ENCODE results near the gene PPP1R15B. TPM values are rescaled to one million over a fixed set of nuclear protein-coding genes. Genes with fewer than 3 reads are reported as not detected.

The PPP1R15B gene
- total and polyA plus RNA-seq, 2 of the 4 experiments (the other 2 are of a cell fraction), result 14.9 to 15.0 TPM

DNA sequence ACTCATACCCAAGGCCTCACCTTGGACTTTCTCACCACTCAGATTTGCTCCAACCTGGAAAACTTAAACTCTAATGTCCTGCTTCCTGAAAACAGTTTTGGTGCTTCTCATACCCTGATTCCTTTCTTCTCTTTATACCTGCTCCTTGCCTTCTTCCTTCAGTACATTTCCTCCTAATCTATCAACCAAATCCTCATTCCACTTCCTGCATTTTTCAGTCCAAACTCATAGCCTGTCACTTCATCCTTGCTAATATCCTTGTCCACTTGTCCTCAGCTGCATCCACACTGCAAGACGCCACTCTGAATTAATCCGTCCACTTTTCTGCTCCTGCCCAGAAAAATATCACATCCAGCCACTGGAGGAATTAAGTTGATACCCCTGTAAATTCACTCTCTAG, 25.9 kb downstream of the PPP1R15B start:
- ChIA-PET CTCF (interaction anchor here (0.6 kb wide), 1 partner anchor 1568 kb away, joined by 4 read pairs; no protein-coding TSS in a partner anchor), POLR2A (ENCODE audit: unreplicated experiment) (no interaction called here)
- no peak overlapping the region for H2AK5ac ChIP-seq (ENCODE audit: low read depth, low read length)
- no peak overlapping the region for H2BK20ac ChIP-seq (ENCODE audit: low read depth, low read length)
- H3K4me1 ChIP-seq (ENCODE audit: control insufficient read depth, insufficient read depth, low read length), result no peaks in the 10 kb centered on the region
- no peaks in the 10 kb centered on the region for H3K9me1 ChIP-seq (ENCODE audit: insufficient read depth, low read length)
- dilution Hi-C loops (cut with HindIII; ENCODE audit: low sequenced_read_pairs, unreplicated experiment), result loop anchor here (25.0 kb wide), 2 partner anchors 223 to 523 kb away; partner anchors contain the start of genes ETNK2, REN and SNRPE
- no peak overlapping the region for H4K91ac ChIP-seq (ENCODE audit: insufficient read depth, low read depth, low read length)
- DNase-seq (no peak), ATAC-seq (ENCODE audit: low read depth) (no peak)
- H3K18ac ChIP-seq (ENCODE audit: low read depth, low read length), result no peak overlapping the region
- no TSS peak for BruUV-seq (replicated peaks)
- H4K20me1 ChIP-seq (ENCODE audit: insufficient read depth, low read length), result no peaks in the 10 kb centered on the region
- no peak overlapping the region for H3K23ac ChIP-seq (ENCODE audit: low read depth, low read length)
- no peak overlapping the region for H3K4ac ChIP-seq (ENCODE audit: low read depth, low read length)
- TF ChIP-seq, protein P1, sequence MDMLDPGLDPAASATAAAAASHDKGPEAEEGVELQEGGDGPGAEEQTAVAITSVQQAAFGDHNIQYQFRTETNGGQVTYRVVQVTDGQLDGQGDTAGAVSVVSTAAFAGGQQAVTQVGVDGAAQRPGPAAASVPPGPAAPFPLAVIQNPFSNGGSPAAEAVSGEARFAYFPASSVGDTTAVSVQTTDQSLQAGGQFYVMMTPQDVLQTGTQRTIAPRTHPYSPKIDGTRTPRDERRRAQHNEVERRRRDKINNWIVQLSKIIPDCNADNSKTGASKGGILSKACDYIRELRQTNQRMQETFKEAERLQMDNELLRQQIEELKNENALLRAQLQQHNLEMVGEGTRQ (IDR thresholded peaks at IDR 0.05; ENCODE audit: low read depth, low read length), result no peak
- TF ChIP-seq, protein P2, sequence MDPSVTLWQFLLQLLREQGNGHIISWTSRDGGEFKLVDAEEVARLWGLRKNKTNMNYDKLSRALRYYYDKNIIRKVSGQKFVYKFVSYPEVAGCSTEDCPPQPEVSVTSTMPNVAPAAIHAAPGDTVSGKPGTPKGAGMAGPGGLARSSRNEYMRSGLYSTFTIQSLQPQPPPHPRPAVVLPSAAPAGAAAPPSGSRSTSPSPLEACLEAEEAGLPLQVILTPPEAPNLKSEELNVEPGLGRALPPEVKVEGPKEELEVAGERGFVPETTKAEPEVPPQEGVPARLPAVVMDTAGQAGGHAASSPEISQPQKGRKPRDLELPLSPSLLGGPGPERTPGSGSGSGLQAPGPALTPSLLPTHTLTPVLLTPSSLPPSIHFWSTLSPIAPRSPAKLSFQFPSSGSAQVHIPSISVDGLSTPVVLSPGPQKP (IDR thresholded peaks at IDR 0.05; ENCODE audit: borderline replicate concordance, low read depth, low read length), result no peak
- TF ChIP-seq FOS (IDR thresholded peaks at IDR 0.05; ENCODE audit: low read depth, low read length), result no peak
- no peak for TF ChIP-seq MXI1 (IDR thresholded peaks at IDR 0.05; ENCODE audit: borderline replicate concordance, low read depth, low read length)
- no peak for TF ChIP-seq RFX5 (IDR thresholded peaks at IDR 0.05; ENCODE audit: low read depth, low read length)
- no peak for TF ChIP-seq MAZ (IDR thresholded peaks at IDR 0.05; ENCODE audit: borderline replicate concordance, low read depth, low read length)
- no peak for TF ChIP-seq CHD1 (IDR thresholded peaks at IDR 0.05; ENCODE audit: low read depth, low read length)
- TF ChIP-seq BHLHE40 (IDR thresholded peaks at IDR 0.05; ENCODE audit: low read depth, low read length), result no peak
- no peak for TF ChIP-seq SMC3 (IDR thresholded peaks at IDR 0.05; ENCODE audit: low read depth, low read length)
- TF ChIP-seq RAD21 (IDR thresholded peaks at IDR 0.05; ENCODE audit: low read length), result no peak
- TF ChIP-seq NFE2L2 (IDR thresholded peaks at IDR 0.05; ENCODE audit: low read depth, low read length), result no peak
- TF ChIP-seq, protein P3, sequence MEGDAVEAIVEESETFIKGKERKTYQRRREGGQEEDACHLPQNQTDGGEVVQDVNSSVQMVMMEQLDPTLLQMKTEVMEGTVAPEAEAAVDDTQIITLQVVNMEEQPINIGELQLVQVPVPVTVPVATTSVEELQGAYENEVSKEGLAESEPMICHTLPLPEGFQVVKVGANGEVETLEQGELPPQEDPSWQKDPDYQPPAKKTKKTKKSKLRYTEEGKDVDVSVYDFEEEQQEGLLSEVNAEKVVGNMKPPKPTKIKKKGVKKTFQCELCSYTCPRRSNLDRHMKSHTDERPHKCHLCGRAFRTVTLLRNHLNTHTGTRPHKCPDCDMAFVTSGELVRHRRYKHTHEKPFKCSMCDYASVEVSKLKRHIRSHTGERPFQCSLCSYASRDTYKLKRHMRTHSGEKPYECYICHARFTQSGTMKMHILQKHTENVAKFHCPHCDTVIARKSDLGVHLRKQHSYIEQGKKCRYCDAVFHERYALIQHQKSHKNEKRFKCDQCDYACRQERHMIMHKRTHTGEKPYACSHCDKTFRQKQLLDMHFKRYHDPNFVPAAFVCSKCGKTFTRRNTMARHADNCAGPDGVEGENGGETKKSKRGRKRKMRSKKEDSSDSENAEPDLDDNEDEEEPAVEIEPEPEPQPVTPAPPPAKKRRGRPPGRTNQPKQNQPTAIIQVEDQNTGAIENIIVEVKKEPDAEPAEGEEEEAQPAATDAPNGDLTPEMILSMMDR (conservative IDR thresholded peaks at IDR 0.05; ENCODE audit: low read depth, low read length), result no peak
- no peak for TF ChIP-seq CEBPB (IDR thresholded peaks at IDR 0.05; ENCODE audit: low read depth, low read length)
- no peak for TF ChIP-seq RCOR1 (IDR thresholded peaks at IDR 0.05; ENCODE audit: insufficient replicate concordance, low read length)
- TF ChIP-seq MAFK (IDR thresholded peaks at IDR 0.05; ENCODE audit: low read depth, low read length), result no peak
- no peak overlapping the region for H3K27ac ChIP-seq (ENCODE audit: insufficient read depth, low read length)
- H3K4me3 ChIP-seq (ENCODE audit: insufficient read depth, low read depth, low read length), result no peak overlapping the region
- no peak overlapping the region for H3K4me2 ChIP-seq (ENCODE audit: low read depth, low read length)
- H4K8ac ChIP-seq (ENCODE audit: low read depth in 2 of 2, low read length in 2 of 2), result no peak overlapping the region
- intact Hi-C loops (cut with micrococcal nuclease), result no loop called here
- H3K14ac ChIP-seq (replicated peaks; ENCODE audit: low read depth, low read length), result no peak overlapping the region
- no peak overlapping the region for H4K5ac ChIP-seq (ENCODE audit: low read depth, low read length)
- H3K27me3 ChIP-seq (ENCODE audit: control insufficient read depth, insufficient read depth, low read length), result peaks cover 29% of the 10 kb centered on the region
- H2BK15ac ChIP-seq (ENCODE audit: low read depth, low read length), result no peak overlapping the region
- in situ Hi-C loops (cut with MboI; ENCODE audit: low sequenced_read_pairs), result no loop called here
- no peak overlapping the region for H3K56ac ChIP-seq (ENCODE audit: extremely low read depth, insufficient read depth, low read length)
- H3K36me3 ChIP-seq (ENCODE audit: control insufficient read depth, insufficient read depth, low read length), result no peaks in the 10 kb centered on the region
- H2BK5ac ChIP-seq (ENCODE audit: low read depth, low read length, poor library complexity, severe bottlenecking), result no peak overlapping the region
- no peak overlapping the region for H2BK120ac ChIP-seq (ENCODE audit: low read depth, low read length)
- H2AK9ac ChIP-seq (replicated peaks; ENCODE audit: low read depth, low read length, poor library complexity), result no peak overlapping the region
- H3K9me3 ChIP-seq (ENCODE audit: control insufficient read depth, insufficient read depth, low read length), result no peaks in the 10 kb centered on the region
- no peak overlapping the region for H3K9ac ChIP-seq (ENCODE audit: low read depth, low read length)
- H2AFZ ChIP-seq (replicated peaks; ENCODE audit: low read length, poor library complexity), result no peak overlapping the region
- 100% methylated on average over 1 of the region's 2 CpGs; no CpG with 5 or more reads in 1 of the 2 experiments for WGBS, 2 experiments (ENCODE audit: extremely low coverage in 2 of 2, insufficient read length in 1 of 2)
- no peaks in the 10 kb centered on the region for H3K79me1 ChIP-seq (ENCODE audit: low read depth in 1 of 2, low read length in 2 of 2)
